22Rv1 (cell line): ENCODE data around the gene UPP1.
"Not testable (repeated sequence)": the region's sequence is repeated elsewhere in the genome, so short reads cannot be mapped to it uniquely, and the experiment has no call there.

ENCODE experiments used
- H3K27ac ChIP-seq: fragments of 450-650 bp; 2 replicates; pipeline ENCODE4 v1.5.1; 2017
- ZFX ChIP-seq: fragments of 450-650 bp; IDR thresholded peaks from 2 replicates; pipeline ENCODE4 v1.6.1; 2017; ENCODE audit warnings: antibody characterized with exemption, borderline replicate concordance
- TF ChIP-seq, protein P1 (sequence below): fragments of 450-650 bp; IDR thresholded peaks from 2 replicates; pipeline ENCODE4 v1.5.1; 2017; ENCODE audit warnings: mild to moderate bottlenecking

UPP1 gene

DNA sequence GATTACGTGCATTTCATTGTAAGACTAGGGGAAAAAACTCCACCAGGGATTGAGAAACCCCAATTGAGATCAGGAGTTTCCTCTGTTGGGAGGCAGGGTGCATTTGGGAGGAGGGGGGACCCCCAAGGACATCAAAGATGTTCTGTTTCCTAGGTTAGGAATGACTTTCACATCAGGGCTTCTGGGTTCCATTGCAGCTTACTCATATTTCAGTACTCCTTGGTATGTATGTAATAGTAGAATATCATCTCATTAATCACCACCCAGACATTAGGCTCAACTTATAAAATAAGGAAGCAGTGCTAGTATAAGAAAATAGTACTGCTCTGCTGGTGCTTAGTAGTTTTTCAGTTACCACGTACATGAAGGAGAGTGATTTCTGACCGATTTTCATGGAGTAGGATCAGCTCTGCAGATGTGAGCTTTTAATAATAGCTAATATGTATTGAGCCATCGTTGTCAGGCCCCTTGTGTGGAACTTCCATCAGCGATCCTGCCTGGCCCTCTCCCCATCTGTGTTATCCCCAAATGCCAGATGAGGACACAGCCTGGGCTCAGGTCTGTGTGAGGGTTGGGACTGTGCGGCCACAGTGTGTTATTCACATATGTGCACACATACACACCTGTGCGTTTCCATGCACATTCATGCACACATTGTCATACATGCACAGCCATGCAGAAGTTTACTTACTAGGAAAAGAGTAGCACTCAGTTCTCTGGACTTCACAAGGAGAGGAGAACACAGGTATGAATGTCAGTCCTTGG lies 23.5 kb downstream of the UPP1 start:
- TF ChIP-seq, protein P1, sequence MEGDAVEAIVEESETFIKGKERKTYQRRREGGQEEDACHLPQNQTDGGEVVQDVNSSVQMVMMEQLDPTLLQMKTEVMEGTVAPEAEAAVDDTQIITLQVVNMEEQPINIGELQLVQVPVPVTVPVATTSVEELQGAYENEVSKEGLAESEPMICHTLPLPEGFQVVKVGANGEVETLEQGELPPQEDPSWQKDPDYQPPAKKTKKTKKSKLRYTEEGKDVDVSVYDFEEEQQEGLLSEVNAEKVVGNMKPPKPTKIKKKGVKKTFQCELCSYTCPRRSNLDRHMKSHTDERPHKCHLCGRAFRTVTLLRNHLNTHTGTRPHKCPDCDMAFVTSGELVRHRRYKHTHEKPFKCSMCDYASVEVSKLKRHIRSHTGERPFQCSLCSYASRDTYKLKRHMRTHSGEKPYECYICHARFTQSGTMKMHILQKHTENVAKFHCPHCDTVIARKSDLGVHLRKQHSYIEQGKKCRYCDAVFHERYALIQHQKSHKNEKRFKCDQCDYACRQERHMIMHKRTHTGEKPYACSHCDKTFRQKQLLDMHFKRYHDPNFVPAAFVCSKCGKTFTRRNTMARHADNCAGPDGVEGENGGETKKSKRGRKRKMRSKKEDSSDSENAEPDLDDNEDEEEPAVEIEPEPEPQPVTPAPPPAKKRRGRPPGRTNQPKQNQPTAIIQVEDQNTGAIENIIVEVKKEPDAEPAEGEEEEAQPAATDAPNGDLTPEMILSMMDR: no peak
- TF ChIP-seq ZFX: no peak
- H3K27ac ChIP-seq: no peak overlapping the region

GRCh38 chr7:48113275-48113674 lies 24.2 kb downstream of the UPP1 start:
- no peak overlapping the region for H3K27ac ChIP-seq
- no peak for TF ChIP-seq ZFX
- TF ChIP-seq, protein P1: no peak

- TF ChIP-seq, protein P1: no peak
- TF ChIP-seq ZFX: no peak
- no peak overlapping the region for H3K27ac ChIP-seq
Measured at GRCh38 chr7:48114115-48114514, 25.1 kb downstream of the UPP1 start.

GRCh38 chr7:48114589-48114988 lies 25.5 kb downstream of the UPP1 start:
- TF ChIP-seq, protein P1: no peak
- no peak for TF ChIP-seq ZFX
- no peak overlapping the region for H3K27ac ChIP-seq

DNA sequence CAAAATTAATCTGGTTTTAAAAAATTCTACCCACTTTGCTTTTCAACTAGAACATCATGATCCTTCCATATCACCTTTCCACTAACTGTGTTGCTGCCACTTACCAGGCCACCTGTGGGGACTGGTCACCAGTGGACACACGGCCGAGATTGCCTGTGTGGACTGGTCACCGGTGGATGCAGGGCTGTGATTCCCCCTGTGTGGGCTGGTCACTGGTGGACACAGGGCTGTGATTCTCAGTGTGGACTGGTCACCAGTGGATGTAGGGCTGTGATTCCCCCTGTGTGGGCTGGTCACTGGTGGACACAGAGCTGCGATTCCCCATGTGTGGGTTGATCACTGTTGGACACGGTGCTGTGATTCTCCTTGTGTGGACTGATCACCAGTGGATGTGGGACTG lies 27.0 kb downstream of the UPP1 start:
- H3K27ac ChIP-seq: no peak overlapping the region
- TF ChIP-seq ZFX: no peak
- TF ChIP-seq, protein P1: no peak

GRCh38 chr7:48118041-48118440 lies 29.0 kb downstream of the UPP1 start:
- TF ChIP-seq, protein P1: no peak
- TF ChIP-seq ZFX: no peak

GRCh38 chr7:48120536-48120935 lies 31.5 kb downstream of the UPP1 start:
- H3K27ac ChIP-seq: not testable (repeated sequence)

More at GRCh38 chr7:48118041-48118440, 29.0 kb downstream of the UPP1 start:
- no peak overlapping the region for H3K27ac ChIP-seq

DNA sequence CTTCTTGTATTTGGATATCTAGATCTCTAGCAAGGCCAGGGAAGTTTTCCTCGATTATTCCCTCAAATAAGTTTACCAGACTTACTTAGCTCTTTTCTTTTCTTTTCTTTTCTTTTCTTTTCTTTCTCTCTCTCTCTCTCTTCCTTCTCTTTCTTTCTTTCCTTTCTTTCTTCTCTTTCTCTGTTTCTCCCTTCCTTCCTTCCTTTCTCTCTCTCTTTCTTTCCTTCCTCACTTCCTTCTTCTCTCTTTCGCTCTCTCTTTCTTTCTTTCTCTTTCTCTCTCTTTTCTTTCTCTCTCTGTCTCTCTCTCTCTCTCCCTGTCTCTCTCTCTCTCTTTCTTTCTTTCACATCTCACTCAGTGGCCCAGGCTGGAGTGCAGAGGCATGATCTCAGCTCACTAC lies 37.0 kb downstream of the UPP1 start:
- no peak for TF ChIP-seq ZFX
- TF ChIP-seq, protein P1: no peak

More for the DNA sequence above, 37.0 kb downstream of the UPP1 start:
- H3K27ac ChIP-seq: no peak overlapping the region
